ENCODE measurements around the gene RER1.

The RER1 gene

DNA sequence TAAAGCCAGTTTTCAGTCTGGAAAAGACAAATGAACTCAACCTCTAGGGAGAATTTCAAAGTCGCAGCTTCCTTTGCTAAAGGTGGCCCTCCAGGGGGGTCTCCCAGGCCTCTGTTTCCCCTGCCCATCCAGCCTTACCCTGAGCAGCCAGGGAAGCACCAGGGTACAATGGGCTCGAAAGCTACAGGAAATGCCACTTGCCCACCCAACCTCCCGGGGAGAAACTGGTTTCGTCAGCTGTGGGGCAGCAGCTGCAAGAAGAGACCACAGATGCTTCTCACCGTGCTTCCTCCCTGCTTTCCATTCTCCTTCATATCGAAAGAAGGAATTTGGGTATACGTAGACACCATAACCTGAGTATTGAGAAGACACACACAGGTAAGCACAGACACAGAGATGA is 2.0 kb upstream of the RER1 start:
- Histone ChIP-seq H3K9ac (ENCODE audit: low read length) (no peak overlapping the region), H3K4me3 (ENCODE audit: low read depth in 1 of 2, low read length in 2 of 2) (no peak overlapping the region), H3K27me3 (ENCODE audit: control insufficient read depth in 1 of 2, insufficient read depth in 2 of 2, low read length in 2 of 2) (no peaks in the 10 kb centered on the region), H3K9me3 (ENCODE audit: low read length) (no peaks in the 10 kb centered on the region), H3K27ac (ENCODE audit: low read depth, low read length) (no peak overlapping the region), H3K4me1 (ENCODE audit: insufficient read depth, low read length) (peaks cover 30% of the 10 kb centered on the region), H3K36me3 (ENCODE audit: insufficient read depth, low read length) (peaks cover 12% of the 10 kb centered on the region)

DNA sequence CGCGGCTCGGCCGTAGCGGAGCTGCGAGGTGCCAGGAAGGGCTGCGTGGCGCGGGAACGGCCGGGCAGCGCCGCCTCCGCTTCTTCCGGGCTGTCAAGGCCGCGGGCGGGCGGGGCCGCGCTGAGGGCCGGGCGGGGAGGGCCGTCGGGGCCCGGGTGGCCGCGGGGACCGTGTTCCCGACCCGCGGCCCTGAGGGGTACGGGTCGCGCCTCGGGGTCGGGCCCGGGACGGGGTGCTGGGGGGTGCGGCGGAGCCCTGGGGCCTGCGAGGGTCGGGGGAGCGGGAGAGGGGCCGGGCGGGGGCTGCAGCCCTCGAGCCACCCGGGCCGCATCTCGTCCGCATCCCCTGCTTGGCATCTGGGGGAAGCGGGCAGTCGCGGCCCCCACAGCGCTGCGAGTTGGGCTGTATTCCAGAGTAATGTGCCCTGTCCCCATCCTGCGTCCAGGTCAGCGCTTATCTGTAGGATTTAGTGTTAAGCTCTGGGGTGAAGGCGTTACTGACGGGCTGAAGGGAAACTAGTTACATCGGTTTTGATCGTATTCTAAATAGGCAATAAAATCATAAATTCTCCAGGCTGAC is 379 bp downstream of the RER1 start:
- Histone ChIP-seq H3K9ac (ENCODE audit: low read length) (peak overlapping the region; percentile 67), H3K27me3 (ENCODE audit: control insufficient read depth in 1 of 2, insufficient read depth in 2 of 2, low read length in 2 of 2) (no peaks in the 10 kb centered on the region), H3K4me3 (ENCODE audit: low read depth in 1 of 2, low read length in 2 of 2) (peak overlapping the region; percentile 56 to 71), H3K4me1 (ENCODE audit: insufficient read depth, low read length) (peaks cover 30% of the 10 kb centered on the region), H3K36me3 (ENCODE audit: insufficient read depth, low read length) (peaks cover 22% of the 10 kb centered on the region), H3K9me3 (ENCODE audit: low read length) (no peaks in the 10 kb centered on the region), H3K27ac (ENCODE audit: low read depth, low read length) (peak overlapping the region; percentile 61)

DNA sequence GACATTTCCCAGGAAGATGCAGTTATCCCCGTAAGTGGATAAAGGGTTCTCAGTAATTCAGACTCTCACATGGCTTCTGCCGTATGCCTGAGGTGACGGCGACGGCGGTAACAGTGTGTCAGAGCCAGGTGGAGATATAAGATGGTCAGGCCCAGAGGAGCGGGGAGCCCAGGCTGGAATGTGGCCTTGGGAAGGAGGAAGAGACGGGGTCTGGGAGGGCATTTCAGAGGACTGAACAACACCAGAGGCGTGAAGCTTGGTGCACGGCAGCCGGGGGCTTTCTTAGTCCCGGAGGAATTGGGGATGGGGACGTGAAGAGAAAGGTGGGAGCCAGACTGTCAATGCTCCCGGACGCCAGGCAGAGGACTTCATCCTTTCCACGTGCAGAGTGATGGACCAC is 1.0 kb downstream of the RER1 start:
- H3K4me3 ChIP-seq (ENCODE audit: low read depth in 1 of 2, low read length in 2 of 2), result peak overlapping the region in 1 of 2 donors; percentile 56
- no peaks in the 10 kb centered on the region for H3K27me3 ChIP-seq (ENCODE audit: control insufficient read depth in 1 of 2, insufficient read depth in 2 of 2, low read length in 2 of 2)
- peaks cover 28% of the 10 kb centered on the region for H3K36me3 ChIP-seq (ENCODE audit: insufficient read depth, low read length)
- no peaks in the 10 kb centered on the region for H3K9me3 ChIP-seq (ENCODE audit: low read length)
- H3K4me1 ChIP-seq (ENCODE audit: insufficient read depth, low read length), result peaks cover 30% of the 10 kb centered on the region
- H3K27ac ChIP-seq (ENCODE audit: low read depth, low read length), result no peak overlapping the region
- peak overlapping the region; percentile 67 for H3K9ac ChIP-seq (ENCODE audit: low read length)

DNA sequence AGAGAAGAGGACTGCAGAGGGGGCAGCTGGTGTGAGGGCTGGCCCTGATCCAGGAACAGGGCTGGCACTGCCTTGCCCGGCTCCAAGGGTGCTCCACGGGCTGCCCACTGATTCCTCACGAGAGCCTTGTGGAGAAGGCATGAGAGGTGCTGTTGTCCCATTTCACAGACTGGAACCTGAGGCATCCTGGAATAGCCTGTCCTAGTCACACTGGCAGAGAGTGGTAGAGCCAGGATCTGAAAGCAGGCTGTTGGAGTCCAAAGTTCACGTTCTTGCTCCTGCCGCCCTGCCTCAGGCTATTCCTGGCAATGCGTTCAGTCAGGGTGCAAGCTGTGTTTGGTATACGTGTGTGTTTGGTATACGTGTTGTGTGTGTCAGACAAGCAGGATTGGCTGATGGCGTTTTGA is 1.8 kb downstream of the RER1 start:
- Histone ChIP-seq H3K4me3 (ENCODE audit: low read depth in 1 of 2, low read length in 2 of 2) (no peak overlapping the region), H3K36me3 (ENCODE audit: insufficient read depth, low read length) (peaks cover 34% of the 10 kb centered on the region), H3K9me3 (ENCODE audit: low read length) (no peaks in the 10 kb centered on the region), H3K4me1 (ENCODE audit: insufficient read depth, low read length) (peaks cover 30% of the 10 kb centered on the region), H3K27ac (ENCODE audit: low read depth, low read length) (no peak overlapping the region), H3K9ac (ENCODE audit: low read length) (no peak overlapping the region), H3K27me3 (ENCODE audit: control insufficient read depth in 1 of 2, insufficient read depth in 2 of 2, low read length in 2 of 2) (no peaks in the 10 kb centered on the region)

DNA sequence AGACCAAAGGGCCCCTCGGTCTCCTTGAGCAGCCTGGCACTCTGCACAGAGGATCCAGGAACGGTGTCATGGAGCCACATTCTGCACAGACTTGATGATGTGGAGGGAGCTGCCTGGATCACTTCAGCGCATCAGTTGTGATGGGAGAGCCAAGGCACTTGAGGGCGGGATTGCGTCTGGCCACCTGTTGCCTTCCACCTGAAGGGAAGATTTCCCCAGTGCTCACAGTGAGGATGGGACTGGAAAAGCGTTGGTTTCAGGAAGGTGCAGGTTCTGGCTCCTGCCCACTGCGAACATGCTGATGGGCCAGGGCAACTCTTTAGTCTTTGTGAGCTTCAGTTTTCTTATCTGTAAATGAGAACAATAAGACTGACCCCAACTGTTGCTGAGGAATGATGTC is 2.6 kb downstream of the RER1 start:
- no peaks in the 10 kb centered on the region for H3K27me3 ChIP-seq (ENCODE audit: control insufficient read depth in 1 of 2, insufficient read depth in 2 of 2, low read length in 2 of 2)
- no peak overlapping the region for H3K4me3 ChIP-seq (ENCODE audit: low read depth in 1 of 2, low read length in 2 of 2)
- H3K9me3 ChIP-seq (ENCODE audit: low read length), result no peaks in the 10 kb centered on the region
- peaks cover 30% of the 10 kb centered on the region for H3K4me1 ChIP-seq (ENCODE audit: insufficient read depth, low read length)
- no peak overlapping the region for H3K9ac ChIP-seq (ENCODE audit: low read length)
- H3K27ac ChIP-seq (ENCODE audit: low read depth, low read length), result no peak overlapping the region
- H3K36me3 ChIP-seq (ENCODE audit: insufficient read depth, low read length), result peaks cover 41% of the 10 kb centered on the region

DNA sequence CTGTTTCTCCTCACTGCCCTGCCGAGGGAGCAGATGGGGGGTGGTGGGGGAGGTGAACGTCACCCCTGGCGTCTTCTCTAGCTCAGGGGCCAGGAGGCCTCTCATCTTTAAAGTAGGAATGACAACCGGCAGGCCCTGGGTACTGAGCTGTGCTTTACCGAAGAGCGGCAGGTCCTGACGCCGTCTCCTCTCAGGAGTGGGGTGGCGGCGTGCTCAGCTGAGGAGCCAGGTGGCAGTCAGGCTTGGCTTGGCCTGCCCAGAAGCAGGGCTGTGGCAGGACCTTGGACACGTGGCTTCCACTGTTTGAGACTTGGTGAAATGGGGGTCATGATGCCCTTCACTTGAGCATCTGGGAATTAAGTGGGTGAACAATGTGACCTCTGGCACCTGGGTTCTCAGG is 3.1 kb downstream of the RER1 start:
- no peaks in the 10 kb centered on the region for H3K9me3 ChIP-seq (ENCODE audit: low read length)
- no peaks in the 10 kb centered on the region for H3K27me3 ChIP-seq (ENCODE audit: control insufficient read depth in 1 of 2, insufficient read depth in 2 of 2, low read length in 2 of 2)
- no peak overlapping the region for H3K4me3 ChIP-seq (ENCODE audit: low read depth in 1 of 2, low read length in 2 of 2)
- H3K9ac ChIP-seq (ENCODE audit: low read length), result no peak overlapping the region
- H3K4me1 ChIP-seq (ENCODE audit: insufficient read depth, low read length), result peaks cover 30% of the 10 kb centered on the region
- H3K27ac ChIP-seq (ENCODE audit: low read depth, low read length), result no peak overlapping the region
- peaks cover 46% of the 10 kb centered on the region for H3K36me3 ChIP-seq (ENCODE audit: insufficient read depth, low read length)

DNA sequence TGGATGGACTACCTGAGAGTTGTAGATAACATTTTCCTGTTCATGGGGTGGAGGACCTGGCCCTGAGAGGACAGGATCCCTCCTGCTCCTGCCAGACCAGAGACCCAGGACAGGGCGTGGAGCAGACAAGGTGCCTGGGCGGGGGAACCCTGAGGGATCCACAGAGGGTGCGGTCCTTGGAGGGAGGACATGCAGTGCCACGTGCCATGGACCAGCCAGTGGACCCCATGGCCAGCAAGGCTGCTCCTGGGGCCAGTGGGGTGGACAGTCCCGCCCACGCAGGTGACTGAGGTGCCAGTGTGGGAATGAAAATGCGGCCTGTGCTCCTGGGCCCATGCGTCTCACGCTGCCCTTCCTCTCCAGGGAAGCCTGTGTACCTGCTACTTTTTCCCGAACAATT is 3.6 kb downstream of the RER1 start:
- Histone ChIP-seq H3K36me3 (ENCODE audit: insufficient read depth, low read length) (peaks cover 51% of the 10 kb centered on the region), H3K9ac (ENCODE audit: low read length) (no peak overlapping the region)

DNA sequence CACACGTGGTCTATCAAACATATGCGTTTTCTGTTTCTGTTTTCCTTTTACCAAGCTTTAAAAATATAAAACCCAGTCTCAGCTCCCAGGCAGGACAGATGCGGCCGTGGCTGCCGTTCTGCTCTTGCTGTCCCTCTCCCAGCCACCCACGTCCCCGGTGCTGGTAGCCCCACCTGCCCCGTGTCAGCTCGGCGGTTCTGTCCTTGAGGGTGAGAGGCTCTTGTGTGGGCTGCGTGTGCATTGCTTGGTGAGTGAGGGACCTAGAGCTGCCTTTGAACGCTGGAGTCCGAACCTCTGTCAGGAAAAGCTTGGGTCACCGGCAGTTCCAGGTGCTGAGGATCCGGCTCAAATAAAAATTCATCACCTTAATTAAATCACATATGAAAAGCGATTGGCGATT is 4.4 kb downstream of the RER1 start:
- Histone ChIP-seq H3K4me1 (ENCODE audit: insufficient read depth, low read length) (peaks cover 20% of the 10 kb centered on the region), H3K27ac (ENCODE audit: low read depth, low read length) (no peak overlapping the region), H3K9me3 (ENCODE audit: low read length) (no peaks in the 10 kb centered on the region), H3K36me3 (ENCODE audit: insufficient read depth, low read length) (peaks cover 58% of the 10 kb centered on the region), H3K27me3 (ENCODE audit: control insufficient read depth in 1 of 2, insufficient read depth in 2 of 2, low read length in 2 of 2) (no peaks in the 10 kb centered on the region), H3K4me3 (ENCODE audit: low read depth in 1 of 2, low read length in 2 of 2) (no peak overlapping the region), H3K9ac (ENCODE audit: low read length) (no peak overlapping the region)

More for the DNA sequence above, 3.6 kb downstream of the RER1 start:
- Histone ChIP-seq H3K9me3 (ENCODE audit: low read length) (no peaks in the 10 kb centered on the region), H3K4me3 (ENCODE audit: low read depth in 1 of 2, low read length in 2 of 2) (no peak overlapping the region), H3K27me3 (ENCODE audit: control insufficient read depth in 1 of 2, insufficient read depth in 2 of 2, low read length in 2 of 2) (no peaks in the 10 kb centered on the region), H3K27ac (ENCODE audit: low read depth, low read length) (no peak overlapping the region), H3K4me1 (ENCODE audit: insufficient read depth, low read length) (peaks cover 26% of the 10 kb centered on the region)

DNA sequence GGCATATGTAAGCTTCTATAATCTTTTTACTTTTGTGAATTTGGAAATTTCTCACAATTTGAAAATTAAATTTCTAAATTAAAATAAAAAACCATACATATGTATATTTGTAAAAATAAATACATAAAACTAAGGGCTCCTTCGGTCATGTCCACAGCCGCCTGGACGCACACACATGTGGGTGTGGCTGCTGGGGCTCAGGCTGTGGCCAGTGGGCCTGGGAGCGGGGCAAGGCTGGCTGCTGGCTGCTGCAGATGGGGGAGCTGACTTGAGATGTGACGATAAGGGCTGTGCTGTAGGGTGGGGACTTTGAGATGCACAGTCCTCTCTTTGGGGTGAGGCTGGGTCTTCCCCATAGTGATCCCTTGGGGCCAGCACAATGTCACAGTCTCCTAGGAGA is 4.8 kb downstream of the RER1 start:
- H3K4me1 ChIP-seq (ENCODE audit: insufficient read depth, low read length), result peaks cover 20% of the 10 kb centered on the region

DNA sequence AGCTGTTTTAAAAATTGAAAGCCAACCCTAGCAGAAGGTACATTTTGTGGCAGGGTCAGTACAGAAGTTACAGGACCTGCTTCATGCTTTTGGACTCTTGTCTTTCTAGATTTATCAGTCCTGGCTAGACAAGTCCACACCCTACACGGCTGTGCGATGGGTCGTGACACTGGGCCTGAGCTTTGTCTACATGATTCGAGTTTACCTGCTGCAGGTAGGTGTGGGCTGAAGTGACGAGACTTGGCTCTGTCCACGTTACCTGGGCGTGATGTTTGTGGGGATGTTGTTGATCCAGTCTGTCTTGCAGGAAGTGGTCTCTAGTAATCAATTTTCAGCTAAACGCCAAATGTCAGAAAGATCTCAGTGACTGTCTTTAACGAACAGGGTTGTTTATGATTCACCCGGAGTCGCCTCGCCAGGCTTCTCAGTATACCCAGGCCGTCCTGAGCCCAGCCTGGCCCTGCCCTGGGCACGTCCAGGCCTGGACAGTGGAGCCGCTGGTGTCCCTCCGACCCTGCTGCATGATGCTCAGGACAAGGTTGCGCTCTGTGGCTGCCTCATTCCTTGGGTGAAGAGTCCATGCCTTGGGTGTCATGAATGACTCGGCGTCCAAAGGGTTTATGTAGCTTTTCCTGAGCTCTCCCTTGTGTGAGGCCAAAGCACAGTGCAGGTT is 5.5 kb downstream of the RER1 start:
- H3K4me3 ChIP-seq (ENCODE audit: low read depth in 1 of 2, low read length in 2 of 2), result no peak overlapping the region
- no peak overlapping the region for H3K9ac ChIP-seq (ENCODE audit: low read length)
- no peaks in the 10 kb centered on the region for H3K27me3 ChIP-seq (ENCODE audit: control insufficient read depth in 1 of 2, insufficient read depth in 2 of 2, low read length in 2 of 2)
- peaks cover 66% of the 10 kb centered on the region for H3K36me3 ChIP-seq (ENCODE audit: insufficient read depth, low read length)
- no peaks in the 10 kb centered on the region for H3K9me3 ChIP-seq (ENCODE audit: low read length)
- no peak overlapping the region for H3K27ac ChIP-seq (ENCODE audit: low read depth, low read length)
- H3K4me1 ChIP-seq (ENCODE audit: insufficient read depth, low read length), result peaks cover 20% of the 10 kb centered on the region

More for the DNA sequence above, 4.8 kb downstream of the RER1 start:
- Histone ChIP-seq H3K4me3 (ENCODE audit: low read depth in 1 of 2, low read length in 2 of 2) (no peak overlapping the region), H3K27me3 (ENCODE audit: control insufficient read depth in 1 of 2, insufficient read depth in 2 of 2, low read length in 2 of 2) (no peaks in the 10 kb centered on the region), H3K9ac (ENCODE audit: low read length) (no peak overlapping the region), H3K27ac (ENCODE audit: low read depth, low read length) (no peak overlapping the region), H3K9me3 (ENCODE audit: low read length) (no peaks in the 10 kb centered on the region), H3K36me3 (ENCODE audit: insufficient read depth, low read length) (peaks cover 59% of the 10 kb centered on the region)

DNA sequence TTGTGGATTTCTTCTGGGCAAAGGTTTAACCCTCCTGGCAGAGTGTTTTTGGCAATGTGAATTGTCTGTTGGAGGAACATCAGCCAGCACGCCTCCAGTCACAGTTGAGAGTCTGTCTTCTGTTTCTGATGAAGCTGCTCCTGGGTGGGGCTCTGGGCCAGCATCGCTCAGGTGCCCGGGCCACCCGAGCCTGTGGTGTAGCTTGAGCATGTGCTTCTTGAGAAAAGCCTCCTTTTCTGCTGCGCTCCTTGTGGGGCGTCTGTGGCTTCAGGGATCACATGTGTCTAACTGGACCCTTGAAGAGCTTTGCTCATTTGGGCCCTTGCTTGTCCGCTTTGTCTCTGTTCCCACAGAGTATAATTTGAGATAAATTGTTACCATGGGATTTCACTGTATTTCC is 7.2 kb downstream of the RER1 start:
- Histone ChIP-seq H3K27ac (ENCODE audit: low read depth, low read length) (no peak overlapping the region), H3K9ac (ENCODE audit: low read length) (no peak overlapping the region), H3K4me3 (ENCODE audit: low read depth in 1 of 2, low read length in 2 of 2) (no peak overlapping the region), H3K4me1 (ENCODE audit: insufficient read depth, low read length) (peaks cover 5% of the 10 kb centered on the region), H3K36me3 (ENCODE audit: insufficient read depth, low read length) (peaks cover 76% of the 10 kb centered on the region), H3K27me3 (ENCODE audit: control insufficient read depth in 1 of 2, insufficient read depth in 2 of 2, low read length in 2 of 2) (no peaks in the 10 kb centered on the region), H3K9me3 (ENCODE audit: low read length) (no peaks in the 10 kb centered on the region)
